PC-9 (cell line): Measurements from ENCODE around the gene MESP2. TPM values are rescaled to one million over a fixed set of nuclear protein-coding genes. Genes with fewer than 3 reads are reported as not detected.

Source experiments
- total RNA-seq: library from RNA; stranded (reverse); gene quantifications from 2 replicates; pipeline ENCODE4 v1.2.3, GENCODE V29; 2021

The MESP2 gene
- total RNA-seq, 1 experiment from 2014 or later = 1.3 TPM

Other genes starting within 250 kb of the MESP2 start
- 17.8 and 23.6 TPM in 2 replicates for gene TICRR, start 200.9 kb upstream of the MESP2 start, total RNA-seq
- gene KIF7, start 120.9 kb upstream of the MESP2 start, total RNA-seq = 13.3 and 15.7 TPM in 2 replicates
- gene PLIN1, start 97.0 kb upstream of the MESP2 start, total RNA-seq = 1.0 and 1.3 TPM in 2 replicates
- gene PEX11A, start 85.6 kb upstream of the MESP2 start, total RNA-seq = 11.7 and 12.8 TPM in 2 replicates
- 1.1 and 1.8 TPM in 2 replicates for gene WDR93, start 85.5 kb upstream of the MESP2 start, total RNA-seq
- gene MESP1, start 25.1 kb upstream of the MESP2 start, total RNA-seq = 8.5 and 17.8 TPM in 2 replicates
- gene ANPEP, start 38.5 kb downstream of the MESP2 start, total RNA-seq = 172 and 175 TPM in 2 replicates
- gene AP3S2, start 117.7 kb downstream of the MESP2 start, total RNA-seq = 49.3 and 57.6 TPM in 2 replicates
- gene ARPIN, start 136.6 kb downstream of the MESP2 start, total RNA-seq = 28.6 and 30.4 TPM in 2 replicates
- 23.4 and 25.2 TPM in 2 replicates for gene ZNF710, start 225.0 kb downstream of the MESP2 start, total RNA-seq